ENCODE results near the gene CCDC149.

Gene CCDC149

DNA sequence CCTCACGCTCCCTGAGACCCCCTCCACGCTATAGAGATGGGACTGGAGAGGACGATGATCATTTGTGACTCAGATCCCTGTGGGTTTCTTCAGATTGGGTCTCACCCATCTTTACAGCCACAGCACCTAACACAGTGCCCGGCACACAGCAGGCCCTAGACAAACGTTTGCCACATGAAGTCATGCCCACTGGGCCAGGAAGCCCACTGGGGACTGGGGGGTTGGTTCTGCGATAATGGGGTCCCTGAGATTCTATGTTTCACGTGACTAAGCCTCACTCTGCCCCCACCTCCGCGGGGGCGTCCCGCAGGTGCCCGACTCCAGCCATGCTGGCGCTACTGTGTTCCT, 113.7 kb downstream of the CCDC149 start:
- DNase-seq = no peak

DNA sequence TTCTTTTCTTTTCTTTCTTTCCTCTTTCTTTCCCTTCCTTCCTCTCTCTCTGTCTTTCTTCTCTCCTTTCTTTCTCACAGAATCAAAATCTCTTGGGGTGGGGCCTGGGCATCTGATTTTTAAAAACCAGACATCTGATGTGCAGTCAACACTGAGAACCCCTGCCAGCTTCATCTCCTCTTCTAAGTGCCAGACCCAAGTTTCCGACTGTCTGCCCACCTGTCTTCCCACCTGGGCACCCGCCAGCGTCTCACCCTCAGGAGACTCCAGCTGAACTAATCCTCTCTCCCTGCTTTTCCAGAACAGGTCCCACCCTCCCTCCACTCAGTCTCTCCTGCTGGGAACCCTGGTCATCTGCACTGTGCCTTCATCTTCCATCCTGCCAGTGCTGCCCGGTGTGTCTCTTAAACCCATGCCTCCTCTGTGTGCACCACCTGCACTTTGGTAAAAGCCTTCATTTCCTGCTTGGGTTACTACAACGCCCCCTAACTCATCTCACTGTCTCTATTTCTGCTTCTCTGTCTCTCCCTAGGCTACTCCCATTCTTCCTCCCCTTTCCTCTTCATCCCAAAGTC, 114.7 kb downstream of the CCDC149 start:
- DNase-seq = no peak

DNA sequence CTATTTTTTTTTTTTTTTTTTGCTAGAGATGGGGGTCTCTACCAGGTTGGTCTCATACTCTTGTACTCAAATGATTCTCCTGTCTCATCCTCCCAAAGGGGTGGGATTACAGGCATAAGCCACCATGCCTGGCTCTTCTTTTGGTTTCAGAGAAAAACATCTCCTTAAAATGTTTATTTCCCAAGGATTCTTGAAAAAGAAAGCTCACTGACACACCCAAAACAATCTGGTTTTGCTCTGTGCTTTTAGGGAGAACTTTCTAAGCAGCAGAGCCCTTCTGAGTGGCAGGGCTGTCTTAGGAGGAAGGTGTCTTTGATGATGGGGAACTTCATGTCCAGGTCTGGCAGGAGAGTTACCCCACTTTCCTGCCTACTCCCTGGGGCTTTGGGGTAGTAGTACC, 116.2 kb downstream of the CCDC149 start:
- no peak for DNase-seq

DNA sequence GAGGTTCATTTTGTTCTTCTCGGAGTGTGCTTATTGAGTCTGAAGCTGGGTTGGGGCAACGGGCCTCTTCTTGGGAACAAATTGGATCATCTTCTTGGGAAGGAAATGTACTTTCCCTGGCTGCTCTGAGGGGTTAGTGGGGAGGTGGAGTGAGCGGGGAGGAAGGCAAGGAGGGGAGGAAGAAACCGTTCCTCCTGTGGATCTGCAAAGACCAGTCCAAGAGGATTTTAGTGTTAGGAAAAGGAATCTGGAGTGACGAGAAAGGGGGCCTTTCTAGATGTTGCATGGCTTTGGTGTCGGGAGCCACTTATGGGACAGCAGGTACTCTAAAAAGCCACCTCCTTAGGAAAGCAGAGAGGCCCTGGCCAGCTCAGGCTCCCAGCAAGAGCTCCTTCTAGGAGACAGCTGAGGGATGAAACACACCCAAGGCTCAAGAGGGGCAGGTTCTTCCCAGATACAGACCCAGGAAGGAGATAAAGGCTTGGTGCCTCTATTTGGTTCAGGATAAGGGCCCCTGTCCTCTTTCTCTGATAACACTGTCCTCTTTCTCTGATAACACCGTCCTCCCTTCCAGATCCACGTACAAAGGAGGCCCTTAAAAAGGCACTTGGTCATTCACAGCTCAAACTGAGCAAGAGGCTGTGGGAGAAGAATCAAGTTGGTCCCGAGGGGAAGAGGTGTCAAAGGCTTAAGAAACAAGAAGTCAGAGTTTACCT, 117.0 kb downstream of the CCDC149 start:
- no peak for DNase-seq

DNA sequence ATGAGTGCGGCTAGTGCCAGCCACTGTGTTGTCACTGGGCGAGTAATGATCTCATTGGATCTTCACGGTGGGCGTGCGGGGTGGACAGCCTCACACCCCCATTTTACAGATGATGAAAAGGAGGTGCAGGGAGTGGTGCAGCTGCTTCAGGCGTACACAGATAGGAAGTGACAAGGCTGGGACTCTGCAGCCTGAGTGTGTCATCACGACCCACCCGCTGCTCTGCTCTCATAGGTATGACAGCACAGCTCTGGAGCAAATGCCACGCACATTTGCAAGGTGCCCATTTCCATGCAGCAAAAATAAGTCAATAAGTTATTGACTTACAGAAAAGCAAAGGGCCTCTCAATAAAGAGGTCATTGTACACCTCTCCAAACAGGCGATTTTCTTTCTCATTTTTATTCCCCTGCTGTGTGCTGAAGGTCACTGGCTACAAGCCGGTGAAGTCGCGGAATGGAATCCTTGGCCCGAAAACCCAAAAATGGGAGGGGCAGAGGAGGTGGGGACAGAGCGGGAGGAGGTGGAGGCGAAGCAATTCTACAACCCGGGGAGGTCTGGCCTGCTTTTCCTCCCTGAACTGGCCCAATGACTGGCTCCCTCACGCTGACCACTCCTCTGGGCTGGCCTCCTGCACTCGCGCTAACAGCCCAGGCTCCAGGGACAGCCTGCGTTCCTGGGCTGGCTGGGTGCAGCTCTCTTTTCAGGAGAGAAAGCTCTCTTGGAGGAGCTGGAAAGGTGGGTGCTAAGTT, 117.8 kb downstream of the CCDC149 start, which contains the start of gene SOD3:
Gene SOD3 (plus strand): TSS at position 658 of the 750 bp plus-strand sequence. CDS start 3,949 bp downstream, outside the sequence.
- DNase-seq = no peak

DNA sequence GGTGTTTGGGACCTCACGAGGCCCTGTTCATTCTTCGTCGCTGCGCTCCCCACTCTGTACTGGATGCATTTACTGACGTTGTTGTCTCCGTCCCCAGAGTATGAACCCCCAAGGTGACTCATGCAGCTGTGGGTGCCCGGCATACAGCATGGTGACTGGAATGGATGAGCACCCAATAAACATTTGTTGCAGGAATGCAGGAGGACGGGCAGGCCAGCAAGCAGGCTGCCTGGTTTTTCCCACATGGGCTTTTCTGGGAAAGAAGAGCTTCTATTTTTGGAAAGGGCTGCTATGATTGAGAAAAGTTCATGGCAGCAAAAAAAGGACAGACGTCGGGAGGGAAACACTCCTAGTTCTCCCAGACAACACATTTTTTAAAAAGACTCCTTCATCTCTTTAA, 118.4 kb downstream of the CCDC149 start:
- no peak for DNase-seq

DNA sequence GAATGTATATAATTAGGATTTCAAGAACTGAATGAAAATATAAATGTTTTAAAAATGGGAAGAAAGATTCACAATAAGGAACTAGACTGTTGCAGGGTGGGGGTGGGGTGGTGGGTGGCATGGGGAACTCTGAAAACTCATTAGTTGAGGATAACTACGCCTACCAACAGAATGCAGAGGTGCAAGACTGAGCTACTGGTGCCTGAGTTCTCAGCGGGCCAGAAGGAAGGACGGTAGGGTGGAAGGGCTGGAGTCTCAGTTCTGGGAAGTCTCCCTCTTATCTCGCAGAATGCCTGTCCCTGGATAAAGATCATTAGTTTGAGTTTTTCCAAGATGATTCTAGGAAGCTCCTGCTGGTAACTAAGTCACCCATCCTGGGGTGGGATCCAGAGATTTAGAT, 118.8 kb downstream of the CCDC149 start:
- DNase-seq = no peak

DNA sequence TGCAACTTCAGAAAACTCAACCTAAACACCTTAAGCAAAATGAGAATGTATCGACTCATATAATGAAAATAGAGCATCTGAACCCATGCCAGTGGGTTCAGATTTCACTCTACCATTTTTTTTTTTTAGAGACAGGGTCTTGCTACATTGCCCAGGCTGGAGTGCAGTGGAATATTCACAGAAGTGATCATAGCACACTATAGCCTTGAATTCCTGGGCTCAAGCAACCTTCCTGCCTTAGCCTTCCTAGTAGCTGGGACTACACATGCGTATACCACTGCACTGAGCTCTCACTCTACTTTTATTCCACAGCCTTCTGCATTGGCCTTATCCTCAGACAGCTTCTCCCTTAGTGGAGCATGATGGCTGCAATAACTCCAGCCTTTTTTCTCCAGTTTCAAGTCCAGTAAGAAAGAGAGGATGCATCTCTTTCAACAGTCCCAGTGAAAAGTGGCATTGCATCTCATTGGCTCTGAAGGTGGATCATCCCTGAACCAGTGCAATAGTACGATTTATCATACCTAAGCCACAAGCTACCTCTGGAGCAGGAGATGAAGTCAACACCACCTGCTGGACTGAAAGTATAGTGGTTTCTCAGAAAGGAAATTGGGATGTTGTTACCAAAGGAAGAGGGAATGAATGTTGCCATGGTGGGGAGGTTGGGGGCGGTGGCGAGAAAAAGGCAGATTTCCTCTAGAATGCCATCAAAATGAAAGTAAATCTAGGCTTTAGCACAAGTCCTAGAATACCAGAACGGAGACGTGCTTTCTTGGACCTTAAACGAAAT, 119.4 kb downstream of the CCDC149 start:
- no peak for DNase-seq

DNA sequence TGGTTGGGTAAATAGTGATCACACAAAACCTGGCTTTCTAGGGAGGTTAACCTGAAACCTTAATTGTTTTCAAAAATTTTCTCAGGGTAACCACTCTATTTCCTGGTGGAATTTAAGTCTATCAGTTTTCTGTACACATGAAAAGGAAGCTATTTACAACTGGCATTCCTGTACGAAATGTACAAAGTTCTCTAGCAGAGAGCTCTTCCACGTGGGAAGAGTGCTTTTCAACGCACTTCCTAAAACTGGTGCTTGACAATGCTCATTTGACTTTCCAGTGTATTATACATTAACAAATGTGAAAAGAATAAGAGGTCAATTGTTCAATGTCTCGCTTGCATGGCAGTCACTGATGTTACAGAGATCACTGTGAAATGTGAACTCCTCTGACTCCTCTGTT, 120.3 kb downstream of the CCDC149 start:
- DNase-seq = no peak

DNA sequence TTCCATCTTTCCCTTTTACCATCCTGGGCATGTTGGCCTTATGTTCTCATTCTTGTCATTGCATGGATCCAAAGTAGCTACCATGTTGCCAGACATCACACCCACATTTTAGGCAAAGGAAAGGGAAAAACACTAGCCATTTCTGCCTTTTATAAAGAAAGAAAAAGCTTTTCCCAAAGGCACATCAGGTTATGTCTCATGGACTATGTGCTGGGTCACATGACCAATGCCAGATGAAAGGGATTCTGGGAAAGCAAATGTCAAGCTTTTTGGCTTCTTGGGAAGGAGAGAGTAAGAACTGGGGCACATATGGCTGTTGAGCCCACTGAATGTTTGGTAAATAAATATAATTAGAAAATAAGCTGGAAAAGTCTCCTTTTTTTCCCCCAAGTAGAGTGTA, 121.8 kb downstream of the CCDC149 start:
- no peak for DNase-seq

DNA sequence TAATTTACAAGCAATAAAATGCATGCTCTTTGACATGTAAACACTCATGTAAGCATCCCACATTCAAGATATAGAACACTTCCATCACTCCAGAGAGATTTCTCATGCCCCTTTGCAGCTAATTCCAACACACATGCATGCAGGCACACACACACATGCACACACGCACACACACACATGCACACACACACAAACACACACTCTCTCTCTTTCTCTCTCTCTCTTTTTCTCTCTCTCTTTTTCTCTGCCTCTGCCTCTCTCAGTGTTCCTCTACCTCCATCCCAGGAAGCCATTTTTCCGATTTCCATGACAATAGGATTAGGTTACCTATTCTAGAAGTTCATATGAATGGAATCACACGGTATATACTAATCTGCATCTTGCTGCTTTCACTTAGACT, 129.3 kb downstream of the CCDC149 start:
- DNase-seq = no peak

DNA sequence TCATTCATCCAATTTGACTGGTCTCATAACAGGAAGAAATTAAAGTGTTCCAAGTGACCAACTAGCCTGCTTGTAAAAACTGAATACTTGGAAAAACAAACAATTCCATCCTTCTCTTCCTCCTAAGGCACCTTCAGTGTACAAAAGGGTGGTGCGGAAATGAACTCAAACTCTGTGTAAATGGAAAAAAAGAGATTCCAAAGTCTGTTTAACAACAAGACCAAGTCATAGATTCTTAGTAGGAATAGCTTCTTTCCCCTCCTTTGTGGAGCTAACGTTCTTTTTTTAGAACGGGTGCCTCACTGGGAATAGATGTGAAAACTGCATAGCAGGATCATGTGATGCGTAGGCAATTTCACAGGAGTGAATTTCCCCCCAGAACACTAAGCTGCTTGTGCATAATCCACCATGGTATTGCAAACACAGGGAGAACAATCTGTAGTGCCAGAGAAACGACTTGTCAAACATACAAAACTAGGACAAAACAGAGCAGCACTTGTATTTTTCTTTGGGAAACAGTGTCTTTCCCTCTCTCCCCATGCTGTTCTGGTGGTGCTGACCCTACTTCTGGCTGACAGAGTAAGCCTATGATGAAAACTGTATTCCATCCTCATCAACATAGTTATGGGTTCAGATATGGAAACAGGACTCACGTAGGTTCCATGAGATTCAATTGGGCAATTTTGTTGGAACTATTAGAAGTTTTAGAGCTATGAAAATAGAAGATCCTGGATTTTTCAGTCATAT, 130.7 kb downstream of the CCDC149 start:
- DNase-seq = no peak

DNA sequence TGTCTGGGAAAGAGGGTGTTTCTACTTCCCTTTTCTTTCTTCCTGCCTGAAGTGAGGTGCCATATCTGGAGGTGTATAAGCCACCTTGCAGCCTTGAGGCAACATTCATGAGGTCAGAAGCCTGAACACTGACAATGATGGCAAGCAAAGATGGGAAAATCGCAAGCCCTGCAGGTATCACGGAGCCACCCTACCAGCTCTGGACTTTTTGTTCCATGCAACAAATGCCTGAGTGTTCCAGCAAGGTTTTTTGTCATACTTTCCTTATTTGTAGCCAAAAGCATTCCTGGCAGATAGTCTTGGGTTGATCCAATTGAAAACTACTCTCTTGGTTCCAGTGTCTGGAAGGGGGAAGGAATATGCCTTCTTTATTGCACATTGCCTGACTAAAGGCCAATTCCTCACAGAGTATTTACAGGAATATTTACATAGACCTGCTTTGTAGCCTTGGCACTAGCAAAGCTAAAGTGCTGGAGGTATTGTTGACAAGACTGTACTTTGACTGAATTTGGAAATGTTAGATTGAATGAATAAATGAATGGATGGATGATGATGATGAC, 131.8 kb downstream of the CCDC149 start:
- DNase-seq = no peak

DNA sequence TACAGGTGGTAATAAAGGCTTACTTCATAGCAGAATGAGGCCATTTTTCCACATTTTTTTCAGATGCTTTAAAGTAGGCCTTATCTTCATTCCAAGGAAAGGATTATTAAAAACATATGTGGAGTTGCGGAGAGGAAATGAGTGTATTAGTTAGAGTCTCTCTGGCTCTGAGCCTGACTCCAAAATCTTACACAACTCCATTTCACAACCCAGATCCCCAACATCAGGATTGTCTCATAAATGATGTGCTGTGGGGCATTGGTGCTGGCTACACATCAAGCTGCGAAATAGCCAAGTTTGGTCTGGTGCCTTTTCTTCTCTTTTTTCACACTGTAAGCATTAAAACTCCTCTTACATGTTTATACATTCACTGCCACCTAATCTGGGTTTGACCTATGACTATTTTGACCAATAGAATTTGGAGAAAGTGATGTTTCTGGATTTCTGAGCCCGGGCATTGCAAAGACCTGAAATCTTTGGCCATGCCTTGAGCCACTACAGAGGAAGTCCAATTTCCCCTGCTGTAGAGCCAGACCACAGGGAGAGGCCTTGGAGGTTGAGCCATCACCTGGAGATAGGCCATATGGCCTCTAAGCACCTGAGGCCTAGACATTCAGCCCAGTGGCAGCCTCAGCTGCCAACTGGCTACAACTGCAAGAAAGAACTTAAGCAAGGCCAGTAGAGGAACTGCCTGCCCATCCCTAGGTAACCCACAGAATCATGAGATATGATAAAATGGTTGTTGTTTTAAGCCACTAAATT, 134.2 kb downstream of the CCDC149 start:
- DNase-seq = no peak

DNA sequence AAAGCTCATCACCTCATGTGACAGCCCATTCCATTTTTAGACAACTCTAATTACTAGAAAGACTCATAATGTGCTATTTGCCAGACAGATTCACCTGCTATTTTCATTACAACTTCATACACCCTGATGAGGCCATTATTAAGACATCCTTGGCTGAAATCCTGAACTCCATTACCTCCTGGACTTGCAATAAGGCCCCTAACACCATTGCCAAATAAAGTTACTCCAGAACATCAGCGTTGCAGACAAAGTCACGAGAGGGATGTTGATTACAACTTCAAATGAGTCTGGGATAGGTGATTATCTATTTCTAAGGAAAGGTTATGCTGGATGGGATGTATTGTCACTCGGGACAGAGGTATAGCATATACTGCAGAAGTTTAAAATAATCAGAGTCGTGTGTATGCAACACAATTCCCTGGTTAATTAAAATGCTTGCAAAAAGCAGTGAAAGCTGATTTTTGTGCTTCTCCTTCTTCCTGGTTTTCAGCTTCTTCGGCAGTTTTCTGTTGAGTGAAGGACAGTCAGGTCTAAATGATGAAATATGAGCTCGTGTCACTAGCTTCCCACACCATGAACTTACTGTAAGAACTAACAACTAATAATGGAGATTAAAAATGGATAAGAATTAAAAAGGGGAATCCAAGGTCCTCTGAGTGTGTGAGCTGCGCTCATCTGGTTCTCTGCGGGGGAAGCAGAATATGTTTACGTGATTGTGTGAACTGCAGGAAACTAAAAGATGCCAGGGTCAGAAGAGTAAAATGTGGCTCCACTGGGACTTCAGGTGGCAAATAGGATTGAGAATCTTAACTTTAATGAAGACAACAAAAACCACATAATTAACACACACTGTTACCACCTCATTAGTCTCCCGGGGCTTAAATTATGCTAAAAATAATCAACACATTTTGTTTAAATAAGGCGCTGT, 135.0 kb downstream of the CCDC149 start:
- no peak for DNase-seq

DNA sequence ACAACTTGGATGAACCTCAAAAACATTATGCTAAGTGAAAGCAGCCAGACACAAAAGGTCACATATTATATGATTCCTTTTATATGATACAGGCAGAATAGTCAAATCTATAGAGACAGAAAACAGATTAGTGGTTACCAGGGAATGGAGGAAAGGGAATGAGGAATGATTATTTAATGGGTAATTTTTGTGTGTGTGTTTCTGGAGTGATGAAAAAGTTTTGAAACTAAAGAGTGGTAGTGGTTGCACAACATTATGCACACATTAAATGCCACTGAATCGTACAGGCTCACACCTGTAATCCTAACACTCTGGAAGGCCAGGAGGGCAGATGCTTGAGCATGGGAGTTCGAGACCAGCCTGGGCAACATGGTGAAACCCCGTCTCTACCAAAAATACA, 137.1 kb downstream of the CCDC149 start:
- DNase-seq = no peak

DNA sequence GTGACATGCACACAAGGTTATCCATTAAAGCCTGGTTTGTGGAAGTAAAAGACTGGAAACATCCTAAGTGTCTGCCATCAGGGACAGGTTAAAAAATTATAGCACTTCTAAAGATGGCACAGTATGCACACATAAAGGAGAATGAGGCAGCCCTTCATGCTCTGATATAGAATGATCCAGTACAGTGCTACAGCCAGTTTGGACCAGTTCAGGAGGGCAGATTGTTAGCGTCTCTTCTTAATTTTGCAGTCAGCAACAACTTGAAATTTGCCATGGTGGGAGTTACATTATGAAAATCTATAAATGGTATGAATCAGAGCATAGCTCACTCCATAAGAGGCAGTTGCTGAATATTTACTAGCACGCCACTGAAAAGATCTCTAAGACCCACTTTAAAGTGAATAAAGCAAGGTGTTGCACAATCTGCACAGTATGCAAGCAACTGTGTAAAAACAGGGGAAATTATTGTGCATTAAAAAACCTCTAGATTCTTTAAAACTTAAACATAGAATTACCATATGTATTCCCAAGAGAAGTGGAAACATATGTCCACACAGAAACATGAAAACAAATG, 137.7 kb downstream of the CCDC149 start:
- DNase-seq = no peak

DNA sequence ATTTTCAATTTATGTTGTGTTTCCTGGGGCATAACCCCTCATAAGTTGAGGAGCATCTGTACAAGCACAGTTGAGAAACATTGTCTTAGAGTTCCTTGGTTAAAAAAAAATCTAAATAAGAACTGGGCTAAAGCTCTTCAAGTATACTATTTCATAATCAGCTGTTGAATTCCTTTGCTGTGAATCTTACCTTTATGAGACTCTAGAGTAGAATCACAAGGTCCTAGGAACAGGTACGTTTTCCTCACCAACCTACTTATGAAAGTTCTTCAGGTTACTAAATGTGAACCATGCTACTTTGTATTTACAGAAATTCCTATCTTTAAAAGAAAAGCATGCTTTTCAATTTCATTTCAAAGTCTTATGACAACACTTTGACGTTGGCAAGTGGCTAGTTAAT, 138.4 kb downstream of the CCDC149 start:
- DNase-seq = no peak

DNA sequence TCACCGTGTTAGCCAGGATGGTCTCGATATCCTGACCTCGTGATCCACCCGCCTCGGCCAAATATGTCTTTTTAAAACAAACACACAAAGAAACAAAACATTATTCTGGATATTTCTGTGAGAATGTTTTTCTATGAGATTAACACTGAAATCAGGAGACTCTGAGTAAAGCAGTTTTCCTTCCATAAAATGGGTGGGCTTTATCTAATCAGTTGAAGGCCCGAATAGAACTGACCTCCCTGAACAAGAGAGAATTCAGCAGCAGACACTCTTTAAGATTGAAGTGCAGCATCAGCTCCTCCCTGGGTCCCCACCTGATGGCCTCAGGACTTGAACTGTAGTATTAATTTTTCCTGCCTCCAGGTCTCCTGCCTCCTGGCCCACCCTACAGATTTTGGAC, 139.9 kb downstream of the CCDC149 start:
- no peak for DNase-seq

DNA sequence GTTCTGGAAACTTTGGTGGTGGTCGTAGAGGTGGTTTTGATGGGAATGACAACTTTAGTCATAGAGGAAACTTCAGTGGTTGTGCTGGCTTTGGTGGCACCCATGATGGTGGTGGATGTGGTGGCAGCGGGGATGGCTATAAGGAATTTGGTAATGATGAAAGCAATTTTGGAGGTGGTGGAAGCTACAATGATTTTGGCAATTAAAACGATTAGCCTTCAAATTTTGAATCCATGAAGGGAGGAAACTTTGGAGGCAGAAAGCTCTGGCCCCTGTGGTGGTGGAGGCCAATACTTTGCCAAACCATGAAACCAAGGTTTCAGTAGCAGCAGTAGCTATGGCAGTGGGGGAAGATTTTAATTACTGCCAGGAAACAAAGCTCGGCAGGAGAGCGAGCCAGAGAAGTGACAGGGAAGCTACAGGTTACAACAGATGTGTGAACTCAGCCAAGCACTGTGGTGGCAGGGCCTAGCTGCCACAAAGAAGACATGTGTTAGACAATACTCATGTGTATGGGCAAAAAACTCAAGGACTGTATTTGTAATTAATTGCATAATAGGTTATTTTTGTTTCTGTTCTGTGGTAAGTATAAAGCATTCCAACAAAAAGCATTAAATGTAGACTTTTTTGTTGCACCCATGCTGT, 140.7 kb downstream of the CCDC149 start:
- no peak for DNase-seq

Measured in stimulated activated CD4-positive, alpha-beta T cell treated with anti-CD3 and anti-CD28 coated beads, Interleukin-4, amount 100 ng/mL, for 24 hours (primary cell).